K562 (cell line): ENCODE results near the gene FXYD3. TPM values are rescaled to one million over a fixed set of nuclear protein-coding genes. Genes with fewer than 3 reads are reported as not detected.
A peak's percentile ranks its signal among the peaks of the same experiment; 100 is the strongest.

Source experiments
- BCOR ChIP-seq: fragments of 450-650 bp; IDR thresholded peaks from 2 replicates; pipeline ENCODE4 v1.6.1; 2016
- CEBPB ChIP-seq: fragments of 450-650 bp; IDR thresholded peaks from 2 replicates; pipeline ENCODE4 v1.6.1; 2016; ENCODE audit warnings: missing genetic modification characterization, missing compliant biosample characterization
- CEBPG ChIP-seq, 3 experiments: fragments of 200-800 bp in 1 of 3; sonication (Bioruptor generic) in 1 of 3; sonication (generic) in 1 of 3; formaldehyde crosslinking in 1 of 3; IDR thresholded peaks in 2 of 3; conservative IDR thresholded peaks in 1 of 3; 2 replicates each; pipeline versions ENCODE4 v1.6.1 to v1.8.0; 2016 to 2022; ENCODE audit warnings: missing compliant biosample characterization in 2 of 3, missing genetic modification characterization in 2 of 3, mild to moderate bottlenecking in 1 of 3, missing genetic modification reagents in 1 of 3
- FOSL1 ChIP-seq: fragments of 200-800 bp; sonication (Bioruptor generic); conservative IDR thresholded peaks from 2 replicates; pipeline ENCODE4 v1.6.1; 2016; ENCODE audit warnings: missing genetic modification characterization, missing compliant biosample characterization
- HNRNPK ChIP-seq: fragments of 200-400 bp; formaldehyde crosslinking; IDR thresholded peaks from one replicate; pipeline ENCODE4 v1.6.1; 2018; ENCODE audit warnings: mild to moderate bottlenecking, low read depth, low read length; ENCODE audit not compliant: poor library complexity, severe bottlenecking
- PHF8 ChIP-seq: fragments of 200-600 bp; sonication (generic); IDR thresholded peaks from 2 replicates; pipeline ENCODE4 v1.6.1; 2012; ENCODE audit warnings: mixed run types, mild to moderate bottlenecking, inconsistent platforms, low read length, moderate library complexity, borderline replicate concordance
- RBFOX2 ChIP-seq: fragments of 200-400 bp; formaldehyde crosslinking; IDR thresholded peaks from 2 replicates; pipeline ENCODE4 v1.6.1; 2017; ENCODE audit warnings: low read depth, mild to moderate bottlenecking, low read length, moderate library complexity
- SMARCE1 ChIP-seq: fragments of 450-650 bp; IDR thresholded peaks from 2 replicates; pipeline ENCODE4 v1.7.1; 2016; ENCODE audit warnings: mild to moderate bottlenecking
- TCFL5 ChIP-seq: fragments of 250-450 bp; sonication (Bioruptor Pico); conservative IDR thresholded peaks from 2 replicates; pipeline ENCODE4 v1.6.1; 2021; ENCODE audit warnings: mild to moderate bottlenecking, moderate library complexity, matching md5 sums
- ZFP36 ChIP-seq: fragments of 150-350 bp; IDR thresholded peaks from 2 replicates; pipeline ENCODE4 v1.6.1; 2018; ENCODE audit warnings: low read length, low read depth; ENCODE audit not compliant: partially characterized antibody
- ZNF316 ChIP-seq: fragments of 450-650 bp; IDR thresholded peaks from 2 replicates; pipeline ENCODE4 v1.6.1; 2016
- ZNF589 ChIP-seq: fragments of 200-800 bp; sonication (Bioruptor generic); IDR thresholded peaks from 2 replicates; pipeline ENCODE4 v1.6.1; 2016; ENCODE audit warnings: low read depth, missing genetic modification characterization, missing compliant biosample characterization
- polyA plus RNA-seq, 8 experiments: library from polyadenylated mRNA; depleted of rRNA in 4 of 8; stranded (reverse) in 5 of 8; unstranded in 3 of 8; fragments of >200 nt; fragmentation: Nextera tagmentation in 2 of 8; fragmentation: Illumina TruSeq in 1 of 8; extraction: Ambion mirVana in 2 of 8; extraction: Trizol in 1 of 8; gene quantifications; 2 replicates each; pipeline versions ENCODE4 v1.2.1 to v1.2.3, GENCODE V29; 2011 to 2014; ENCODE audit warnings: inconsistent platforms in 1 of 8, missing spikeins in 1 of 8
- total RNA-seq, 7 experiments: library from RNA; depleted of rRNA in 6 of 7; stranded (reverse); fragments of >200 nt in 6 of 7; fragmentation: Illumina TruSeq in 2 of 7; extraction: Trizol in 2 of 7; gene quantifications; 2 replicates each; pipeline versions ENCODE4 v1.2.1 to v1.2.3, GENCODE V29; 2011 to 2021; ENCODE audit warnings: low replicate concordance in 1 of 7
- TF ChIP-seq, protein P1 (sequence below): fragments of 450-650 bp; IDR thresholded peaks from 2 replicates; pipeline ENCODE4 v1.6.1; 2017; ENCODE audit warnings: antibody characterized with exemption, mild to moderate bottlenecking
- TF ChIP-seq, protein P2 (sequence below): fragments of 450-650 bp; IDR thresholded peaks from 2 replicates; pipeline ENCODE4 v1.6.1; 2017; ENCODE audit warnings: mild to moderate bottlenecking, moderate library complexity
- TF ChIP-seq, protein P3 (sequence below): fragments of 450-650 bp; IDR thresholded peaks from one replicate; pipeline ENCODE4 v1.6.1; 2018; ENCODE audit warnings: mild to moderate bottlenecking, moderate library complexity; ENCODE audit not compliant: partially characterized antibody
- TF ChIP-seq, protein P4 (sequence below), 3 experiments: fragments of 200-800 bp in 1 of 3; sonication (Bioruptor generic) in 1 of 3; sonication (generic) in 1 of 3; formaldehyde crosslinking in 1 of 3; IDR thresholded peaks; 2 replicates each; pipeline versions ENCODE4 v1.6.1 to v1.8.0; 2016 to 2022; ENCODE audit warnings: mild to moderate bottlenecking in 2 of 3, missing compliant biosample characterization in 2 of 3, missing genetic modification characterization in 2 of 3, missing genetic modification reagents in 1 of 3
- TF ChIP-seq, protein P5 (sequence below): fragments of 450-650 bp; formaldehyde crosslinking; IDR thresholded peaks from 2 replicates; pipeline ENCODE4 v1.4.0; 2022; ENCODE audit warnings: missing genetic modification characterization

FXYD3 gene
- total and polyA plus RNA-seq, 9 of the 15 experiments (the other 6 are each of a cell fraction or from before 2014, with no cell fraction given), result 0.24 TPM; not detected in 8

DNA sequence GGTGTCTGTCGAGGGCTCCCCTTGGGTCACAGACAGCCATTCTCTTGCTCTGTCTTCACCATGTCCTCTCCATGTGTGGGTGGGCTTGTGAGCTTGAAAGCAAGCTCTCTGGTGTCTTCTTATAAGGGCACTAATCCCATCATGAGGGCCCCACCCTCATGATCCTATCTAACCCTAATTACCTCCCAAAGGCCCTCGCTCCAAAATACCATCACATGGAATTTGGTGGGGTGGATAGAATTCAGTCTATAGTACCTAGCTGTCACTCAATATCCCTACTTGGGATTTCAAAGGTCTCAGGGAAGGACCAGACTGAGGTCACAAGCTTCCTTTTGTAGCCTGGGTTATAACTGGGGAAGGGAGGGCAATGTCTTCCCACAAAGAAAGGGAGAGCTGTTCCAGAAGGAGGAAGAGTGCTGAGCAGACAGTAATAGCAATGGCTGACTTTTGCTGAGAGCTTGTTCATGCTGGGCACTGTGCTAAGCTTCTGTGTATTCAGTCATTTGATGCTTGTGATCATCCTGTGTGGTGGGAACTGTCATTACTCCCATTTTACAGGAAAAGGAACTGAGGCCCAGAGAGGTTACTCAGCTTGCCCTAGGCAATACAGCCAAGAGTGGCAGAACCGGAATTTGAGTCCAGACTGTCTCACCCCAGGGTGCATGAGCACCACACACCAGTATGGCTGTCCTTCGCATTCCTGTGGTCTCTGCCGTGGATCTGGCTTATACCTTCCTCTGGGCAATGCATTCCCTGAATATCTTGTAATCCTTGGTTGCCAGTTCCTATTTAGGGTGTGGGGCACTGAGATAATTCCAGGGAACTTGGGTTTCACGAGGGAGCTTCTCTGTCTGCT, 47.1 kb downstream of the FXYD3 start (continued):
- TF ChIP-seq, protein P1, sequence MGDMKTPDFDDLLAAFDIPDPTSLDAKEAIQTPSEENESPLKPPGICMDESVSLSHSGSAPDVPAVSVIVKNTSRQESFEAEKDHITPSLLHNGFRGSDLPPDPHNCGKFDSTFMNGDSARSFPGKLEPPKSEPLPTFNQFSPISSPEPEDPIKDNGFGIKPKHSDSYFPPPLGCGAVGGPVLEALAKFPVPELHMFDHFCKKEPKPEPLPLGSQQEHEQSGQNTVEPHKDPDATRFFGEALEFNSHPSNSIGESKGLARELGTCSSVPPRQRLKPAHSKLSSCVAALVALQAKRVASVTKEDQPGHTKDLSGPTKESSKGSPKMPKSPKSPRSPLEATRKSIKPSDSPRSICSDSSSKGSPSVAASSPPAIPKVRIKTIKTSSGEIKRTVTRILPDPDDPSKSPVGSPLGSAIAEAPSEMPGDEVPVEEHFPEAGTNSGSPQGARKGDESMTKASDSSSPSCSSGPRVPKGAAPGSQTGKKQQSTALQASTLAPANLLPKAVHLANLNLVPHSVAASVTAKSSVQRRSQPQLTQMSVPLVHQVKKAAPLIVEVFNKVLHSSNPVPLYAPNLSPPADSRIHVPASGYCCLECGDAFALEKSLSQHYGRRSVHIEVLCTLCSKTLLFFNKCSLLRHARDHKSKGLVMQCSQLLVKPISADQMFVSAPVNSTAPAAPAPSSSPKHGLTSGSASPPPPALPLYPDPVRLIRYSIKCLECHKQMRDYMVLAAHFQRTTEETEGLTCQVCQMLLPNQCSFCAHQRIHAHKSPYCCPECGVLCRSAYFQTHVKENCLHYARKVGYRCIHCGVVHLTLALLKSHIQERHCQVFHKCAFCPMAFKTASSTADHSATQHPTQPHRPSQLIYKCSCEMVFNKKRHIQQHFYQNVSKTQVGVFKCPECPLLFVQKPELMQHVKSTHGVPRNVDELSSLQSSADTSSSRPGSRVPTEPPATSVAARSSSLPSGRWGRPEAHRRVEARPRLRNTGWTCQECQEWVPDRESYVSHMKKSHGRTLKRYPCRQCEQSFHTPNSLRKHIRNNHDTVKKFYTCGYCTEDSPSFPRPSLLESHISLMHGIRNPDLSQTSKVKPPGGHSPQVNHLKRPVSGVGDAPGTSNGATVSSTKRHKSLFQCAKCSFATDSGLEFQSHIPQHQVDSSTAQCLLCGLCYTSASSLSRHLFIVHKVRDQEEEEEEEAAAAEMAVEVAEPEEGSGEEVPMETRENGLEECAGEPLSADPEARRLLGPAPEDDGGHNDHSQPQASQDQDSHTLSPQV, result no peak
- TF ChIP-seq BCOR, result peak; percentile 79
- peak; percentile 79 for TF ChIP-seq ZNF316
- TF ChIP-seq, protein P2, sequence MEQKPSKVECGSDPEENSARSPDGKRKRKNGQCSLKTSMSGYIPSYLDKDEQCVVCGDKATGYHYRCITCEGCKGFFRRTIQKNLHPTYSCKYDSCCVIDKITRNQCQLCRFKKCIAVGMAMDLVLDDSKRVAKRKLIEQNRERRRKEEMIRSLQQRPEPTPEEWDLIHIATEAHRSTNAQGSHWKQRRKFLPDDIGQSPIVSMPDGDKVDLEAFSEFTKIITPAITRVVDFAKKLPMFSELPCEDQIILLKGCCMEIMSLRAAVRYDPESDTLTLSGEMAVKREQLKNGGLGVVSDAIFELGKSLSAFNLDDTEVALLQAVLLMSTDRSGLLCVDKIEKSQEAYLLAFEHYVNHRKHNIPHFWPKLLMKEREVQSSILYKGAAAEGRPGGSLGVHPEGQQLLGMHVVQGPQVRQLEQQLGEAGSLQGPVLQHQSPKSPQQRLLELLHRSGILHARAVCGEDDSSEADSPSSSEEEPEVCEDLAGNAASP, result no peak
- TF ChIP-seq RBFOX2, result no peak
- TF ChIP-seq, protein P3, sequence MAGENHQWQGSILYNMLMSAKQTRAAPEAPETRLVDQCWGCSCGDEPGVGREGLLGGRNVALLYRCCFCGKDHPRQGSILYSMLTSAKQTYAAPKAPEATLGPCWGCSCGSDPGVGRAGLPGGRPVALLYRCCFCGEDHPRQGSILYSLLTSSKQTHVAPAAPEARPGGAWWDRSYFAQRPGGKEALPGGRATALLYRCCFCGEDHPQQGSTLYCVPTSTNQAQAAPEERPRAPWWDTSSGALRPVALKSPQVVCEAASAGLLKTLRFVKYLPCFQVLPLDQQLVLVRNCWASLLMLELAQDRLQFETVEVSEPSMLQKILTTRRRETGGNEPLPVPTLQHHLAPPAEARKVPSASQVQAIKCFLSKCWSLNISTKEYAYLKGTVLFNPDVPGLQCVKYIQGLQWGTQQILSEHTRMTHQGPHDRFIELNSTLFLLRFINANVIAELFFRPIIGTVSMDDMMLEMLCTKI, result no peak
- no peak for TF ChIP-seq FOSL1
- no peak for TF ChIP-seq CEBPG (CRISPR knock-in tag; IDR thresholded peaks at IDR 0.05)
- TF ChIP-seq CEBPG (tag; conservative IDR thresholded peaks at IDR 0.05 in 1 of 2, IDR thresholded peaks at IDR 0.05 in 1 of 2), result no peak
- no peak for TF ChIP-seq PHF8
- TF ChIP-seq ZNF589 (CRISPR knock-in tag), result no peak
- TF ChIP-seq CEBPB (tag), result no peak
- TF ChIP-seq, protein P4, sequence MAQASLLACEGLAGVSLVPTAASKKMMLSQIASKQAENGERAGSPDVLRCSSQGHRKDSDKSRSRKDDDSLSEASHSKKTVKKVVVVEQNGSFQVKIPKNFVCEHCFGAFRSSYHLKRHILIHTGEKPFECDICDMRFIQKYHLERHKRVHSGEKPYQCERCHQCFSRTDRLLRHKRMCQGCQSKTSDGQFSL (CRISPR knock-in tag; IDR thresholded peaks at IDR 0.05), result no peak
- TF ChIP-seq, protein P4 (tag; IDR thresholded peaks at IDR 0.05), result no peak
- TF ChIP-seq TCFL5 (CRISPR knock-in tag), result no peak
- TF ChIP-seq, protein P5, sequence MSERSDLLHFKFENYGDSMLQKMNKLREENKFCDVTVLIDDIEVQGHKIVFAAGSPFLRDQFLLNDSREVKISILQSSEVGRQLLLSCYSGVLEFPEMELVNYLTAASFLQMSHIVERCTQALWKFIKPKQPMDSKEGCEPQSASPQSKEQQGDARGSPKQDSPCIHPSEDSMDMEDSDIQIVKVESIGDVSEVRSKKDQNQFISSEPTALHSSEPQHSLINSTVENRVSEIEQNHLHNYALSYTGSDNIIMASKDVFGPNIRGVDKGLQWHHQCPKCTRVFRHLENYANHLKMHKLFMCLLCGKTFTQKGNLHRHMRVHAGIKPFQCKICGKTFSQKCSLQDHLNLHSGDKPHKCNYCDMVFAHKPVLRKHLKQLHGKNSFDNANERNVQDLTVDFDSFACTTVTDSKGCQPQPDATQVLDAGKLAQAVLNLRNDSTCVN, result no peak
- no peak for TF ChIP-seq SMARCE1
- no peak for TF ChIP-seq HNRNPK
- TF ChIP-seq ZFP36, result peak; percentile 34
